Calu3 (cell line): ENCODE results near the gene GPRASP1. TPM values are rescaled to one million over a fixed set of nuclear protein-coding genes. Genes with fewer than 3 reads are reported as not detected.
"Not testable (repeated sequence)": the region's sequence is repeated elsewhere in the genome, so short reads cannot be mapped to it uniquely, and the experiment has no call there.

Experiments
- BruUV-seq: library from RNA; stranded (reverse); fragments of 400-500 nt; replicated peaks from 2 replicates; lab custom pipeline; 2021; lab: Mats Ljungman, UMichigan
- CTCF ChIA-PET: fragments of 300-600 bp; sonication (Branson Sonifier 250); formaldehyde crosslinking; loops from one replicate; lab custom pipeline; 2022; ENCODE audit warnings: antibody characterized with exemption; lab: Charles Lee
- DNase-seq: peaks from one replicate; pipeline ENCODE4 v3.0.0; 2022
- H3K27ac Mint-ChIP-seq: one replicate; pipeline ENCODE4 v1.8.0; 2022; ENCODE audit warnings: mixed read lengths; ENCODE audit not compliant: unreplicated experiment
- H3K27me3 Mint-ChIP-seq: one replicate; pipeline ENCODE4 v1.8.0; 2022; ENCODE audit warnings: mixed read lengths; ENCODE audit not compliant: unreplicated experiment
- H3K36me3 Mint-ChIP-seq: one replicate; pipeline ENCODE4 v1.8.0; 2022; ENCODE audit warnings: mild to moderate bottlenecking, moderate library complexity, mixed read lengths; ENCODE audit not compliant: insufficient read depth, unreplicated experiment
- H3K4me1 Mint-ChIP-seq: one replicate; pipeline ENCODE4 v1.8.0; 2022; ENCODE audit warnings: mild to moderate bottlenecking, low read depth, mixed read lengths; ENCODE audit not compliant: unreplicated experiment
- H3K4me3 Mint-ChIP-seq: one replicate; pipeline ENCODE4 v1.8.0; 2022; ENCODE audit warnings: mild to moderate bottlenecking, low read depth, moderate library complexity, mixed read lengths; ENCODE audit not compliant: unreplicated experiment
- H3K9me3 Mint-ChIP-seq: one replicate; pipeline ENCODE4 v1.8.0; 2022; ENCODE audit warnings: low read depth, mixed read lengths; ENCODE audit not compliant: unreplicated experiment
- CTCF ChIP-seq: fragments of 200-600 bp; IDR thresholded peaks from one replicate; pipeline ENCODE4 v1.8.0; 2022; ENCODE audit warnings: antibody characterized with exemption; ENCODE audit not compliant: unreplicated experiment
- intact Hi-C: fragments of 100-400 bp; cut with micrococcal nuclease; formaldehyde crosslinking; loops from one replicate; pipeline ENCODE4 v1.10.0; 2022; ENCODE audit not compliant: unreplicated experiment
- total RNA-seq: library from RNA; stranded (reverse); gene quantifications from 2 replicates; pipeline ENCODE4 v1.2.3, GENCODE V29; 2022

Gene GPRASP1
- total RNA-seq, 1 experiment from 2014 or later = 3.6 TPM

- CTCF ChIA-PET = no interaction called here
Observed at GRCh38 chrX:102669526-102669925, 18.2 kb downstream of the GPRASP1 start.

GRCh38 chrX:102672856-102673255 lies 21.6 kb downstream of the GPRASP1 start:
- Mint-ChIP-seq H3K9me3 (no peaks in the 10 kb centered on the region), H3K27ac (no peak overlapping the region), H3K4me3 (no peak overlapping the region), H3K27me3 (no peaks in the 10 kb centered on the region), H3K4me1 (no peaks in the 10 kb centered on the region), H3K36me3 (no peaks in the 10 kb centered on the region)
- intact Hi-C loops = no loop called here
- BruUV-seq = no TSS peak
- TF ChIP-seq CTCF = no peak
- CTCF ChIA-PET = no interaction called here
- DNase-seq = no peak

More at GRCh38 chrX:102669526-102669925, 18.2 kb downstream of the GPRASP1 start:
- BruUV-seq = no TSS peak
- no peak for DNase-seq
- Mint-ChIP-seq H3K4me3 (no peak overlapping the region), H3K4me1 (no peaks in the 10 kb centered on the region), H3K27me3 (no peaks in the 10 kb centered on the region), H3K27ac (no peak overlapping the region), H3K9me3 (no peaks in the 10 kb centered on the region), H3K36me3 (no peaks in the 10 kb centered on the region)
- no peak for TF ChIP-seq CTCF
- intact Hi-C loops = no loop called here

GRCh38 chrX:102677479-102677878 lies 26.2 kb downstream of the GPRASP1 start:
- CTCF ChIA-PET, BruUV-seq: not testable (repeated sequence)

GRCh38 chrX:102684772-102685520 lies 33.7 kb downstream of the GPRASP1 start:
- H3K4me3 Mint-ChIP-seq = no peak overlapping the region
- no peak overlapping the region for H3K27ac Mint-ChIP-seq
- H3K9me3 Mint-ChIP-seq = peaks cover 13% of the 10 kb centered on the region
- no peak for DNase-seq
- H3K36me3 Mint-ChIP-seq = no peaks in the 10 kb centered on the region
- no peak for TF ChIP-seq CTCF
- intact Hi-C loops = no loop called here
- H3K27me3 Mint-ChIP-seq = no peaks in the 10 kb centered on the region
- CTCF ChIA-PET = no interaction called here
- no peaks in the 10 kb centered on the region for H3K4me1 Mint-ChIP-seq
- no TSS peak for BruUV-seq

More at GRCh38 chrX:102677479-102677878, 26.2 kb downstream of the GPRASP1 start:
- H3K4me1 Mint-ChIP-seq, H3K9me3 Mint-ChIP-seq, intact Hi-C loops, DNase-seq, H3K4me3 Mint-ChIP-seq, H3K36me3 Mint-ChIP-seq, H3K27ac Mint-ChIP-seq, H3K27me3 Mint-ChIP-seq: not testable (repeated sequence)

- peaks cover 4% of the 10 kb centered on the region for H3K9me3 Mint-ChIP-seq
- CTCF ChIA-PET = no interaction called here
- no peak for TF ChIP-seq CTCF
- no peak overlapping the region for H3K27ac Mint-ChIP-seq
- intact Hi-C loops = loop anchor here (10.0 kb wide), 1 partner anchor 80 kb away; no protein-coding TSS in a partner anchor
- no TSS peak for BruUV-seq
- no peaks in the 10 kb centered on the region for H3K36me3 Mint-ChIP-seq
- no peaks in the 10 kb centered on the region for H3K4me1 Mint-ChIP-seq
- H3K27me3 Mint-ChIP-seq = no peaks in the 10 kb centered on the region
- DNase-seq = no peak
- H3K4me3 Mint-ChIP-seq = no peak overlapping the region
Observed at GRCh38 chrX:102694749-102695148, 43.5 kb downstream of the GPRASP1 start.
